HEK293T (cell line): ENCODE measurements around the gene ADM5.

Experiments
- ARNT ChIP-seq: fragments of 450-650 bp; IDR thresholded peaks from 2 replicates; pipeline ENCODE4 v1.6.1; 2017; ENCODE audit warnings: mild to moderate bottlenecking
- FOXM1 ChIP-seq: fragments of 450-650 bp; IDR thresholded peaks from 2 replicates; pipeline ENCODE4 v1.6.1; 2017; ENCODE audit warnings: mild to moderate bottlenecking, borderline replicate concordance
- SUZ12 ChIP-seq: fragments of 450-650 bp; IDR thresholded peaks from 2 replicates; pipeline ENCODE4 v1.6.1; 2016; ENCODE audit warnings: mild to moderate bottlenecking

DNA sequence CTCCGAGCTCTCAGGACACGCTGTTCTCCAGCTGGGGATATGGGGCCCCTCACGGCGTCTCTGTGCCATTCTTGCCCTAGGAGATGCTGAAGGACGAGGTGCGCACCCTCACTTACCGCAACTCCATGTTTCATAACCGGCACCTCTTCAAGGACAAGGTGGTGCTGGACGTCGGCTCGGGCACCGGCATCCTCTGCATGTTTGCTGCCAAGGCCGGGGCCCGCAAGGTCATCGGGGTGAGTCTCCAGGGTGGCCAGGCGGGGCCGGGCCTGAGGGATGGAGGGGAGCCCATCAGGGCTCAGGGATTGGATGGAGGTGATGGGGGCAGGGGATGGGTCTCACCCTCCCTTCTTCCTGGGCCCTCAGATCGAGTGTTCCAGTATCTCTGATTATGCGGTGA, 7.6 kb upstream of the ADM5 start:
- TF ChIP-seq SUZ12 (no peak), FOXM1 (no peak), ARNT (no peak)
